DND-41 (cell line): ENCODE results near the gene AQP5.

Experiments
- ATAC-seq: fragments of 200-7000 bp; cut with Tn5 transposase; 3 replicates; pipeline ENCODE4 v1.9.1; 2021; ENCODE audit warnings: low read depth; ENCODE audit not compliant: insufficient read depth
- DNase-seq: peaks from one replicate; pipeline ENCODE4 v3.0.0-alpha.2; 2020
- H2AFZ ChIP-seq: 2 replicates; pipeline ENCODE4 v1.6.0; 2012; ENCODE audit warnings: low read depth, low read length
- H3K27ac ChIP-seq: 2 replicates; pipeline ENCODE4 v1.5.1; 2012; ENCODE audit warnings: low read length, inconsistent platforms
- H3K27me3 ChIP-seq: fragments of 200-600 bp; sonication (generic); 2 replicates; pipeline ENCODE4 v1.6.0; 2012; ENCODE audit warnings: low read length, mild to moderate bottlenecking, inconsistent platforms; ENCODE audit not compliant: insufficient read depth, poor library complexity
- H3K36me3 ChIP-seq: 2 replicates; pipeline ENCODE4 v1.5.1; 2012; ENCODE audit warnings: low read length, inconsistent platforms; ENCODE audit not compliant: insufficient read depth
- H3K4me1 ChIP-seq: 2 replicates; pipeline ENCODE4 v1.5.1; 2012; ENCODE audit warnings: mild to moderate bottlenecking, low read length; ENCODE audit not compliant: insufficient read depth
- H3K4me2 ChIP-seq: 2 replicates; pipeline ENCODE4 v1.6.0; 2012; ENCODE audit warnings: mild to moderate bottlenecking, moderate library complexity, low read length, inconsistent platforms; ENCODE audit not compliant: insufficient read depth
- H3K4me3 ChIP-seq, 2 experiments: fragments of 200-600 bp in 1 of 2; shearing (Covaris generic) in 1 of 2; 2 replicates each; pipeline ENCODE4 v1.5.1; 2012 to 2016; ENCODE audit warnings: inconsistent platforms in 2 of 2, low read length in 2 of 2, mild to moderate bottlenecking in 2 of 2, low read depth in 1 of 2, moderate library complexity in 1 of 2
- H3K79me2 ChIP-seq: 2 replicates; pipeline ENCODE4 v1.6.0; 2012; ENCODE audit warnings: low read length, inconsistent platforms; ENCODE audit not compliant: insufficient read depth
- H3K9ac ChIP-seq: 2 replicates; pipeline ENCODE4 v1.6.0; 2012; ENCODE audit warnings: low read depth, mild to moderate bottlenecking, inconsistent platforms, low read length, moderate library complexity
- H3K9me3 ChIP-seq: 2 replicates; pipeline ENCODE4 v1.5.1; 2012; ENCODE audit warnings: low read length, moderate library complexity, mild to moderate bottlenecking, inconsistent platforms; ENCODE audit not compliant: insufficient read depth, severe bottlenecking
- H4K20me1 ChIP-seq: 2 replicates; pipeline ENCODE4 v1.6.0; 2012; ENCODE audit warnings: low read length; ENCODE audit not compliant: insufficient read depth
- EZH2 ChIP-seq: IDR thresholded peaks from 3 replicates; pipeline ENCODE4 v1.6.1; 2012; ENCODE audit warnings: borderline replicate concordance, low read depth, mild to moderate bottlenecking, moderate library complexity, low read length, inconsistent platforms; ENCODE audit not compliant: severe bottlenecking
- TF ChIP-seq, protein P1 (sequence below): IDR thresholded peaks from 2 replicates; pipeline ENCODE4 v1.5.1; 2012; ENCODE audit warnings: borderline replicate concordance, low read length, moderate library complexity, mild to moderate bottlenecking; ENCODE audit not compliant: poor library complexity, severe bottlenecking; ENCODE audit errors: extremely low read depth

Gene AQP5

DNA sequence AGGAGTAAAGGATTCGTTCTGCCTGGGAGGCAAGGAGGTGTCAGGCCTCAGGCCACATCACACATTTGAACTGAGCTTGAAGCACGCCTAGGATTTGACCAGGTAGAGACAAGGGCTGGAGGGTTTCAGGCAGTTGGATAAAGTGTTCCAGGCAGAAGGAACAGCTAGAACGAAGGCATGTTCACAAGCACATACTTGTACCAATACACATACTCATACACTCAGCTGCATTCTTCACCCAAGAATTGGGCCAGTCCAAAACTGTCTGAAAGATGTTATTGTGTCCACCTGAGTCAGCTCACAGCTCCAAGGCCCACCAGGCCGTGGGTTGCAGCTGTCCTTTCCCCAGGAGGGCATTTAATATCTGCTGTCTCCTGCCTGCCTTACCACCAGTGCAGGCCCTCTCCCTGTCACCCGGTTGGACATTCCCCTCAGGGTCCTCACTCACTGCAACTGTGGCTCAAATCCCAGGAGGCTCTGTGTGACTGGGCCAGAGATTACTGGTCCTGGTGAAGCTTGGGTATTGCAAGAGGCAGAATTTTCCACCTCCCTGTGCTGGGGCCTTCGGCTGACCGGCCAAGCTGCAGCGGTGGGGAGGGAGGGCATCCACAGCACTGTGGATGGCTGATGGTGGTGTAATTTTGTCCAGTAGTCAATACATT lies 23.9 kb upstream of the AQP5 start:
- DNase-seq (no peak), ATAC-seq (no peak)
- TF ChIP-seq EZH2 = no peak
- TF ChIP-seq, protein P1, sequence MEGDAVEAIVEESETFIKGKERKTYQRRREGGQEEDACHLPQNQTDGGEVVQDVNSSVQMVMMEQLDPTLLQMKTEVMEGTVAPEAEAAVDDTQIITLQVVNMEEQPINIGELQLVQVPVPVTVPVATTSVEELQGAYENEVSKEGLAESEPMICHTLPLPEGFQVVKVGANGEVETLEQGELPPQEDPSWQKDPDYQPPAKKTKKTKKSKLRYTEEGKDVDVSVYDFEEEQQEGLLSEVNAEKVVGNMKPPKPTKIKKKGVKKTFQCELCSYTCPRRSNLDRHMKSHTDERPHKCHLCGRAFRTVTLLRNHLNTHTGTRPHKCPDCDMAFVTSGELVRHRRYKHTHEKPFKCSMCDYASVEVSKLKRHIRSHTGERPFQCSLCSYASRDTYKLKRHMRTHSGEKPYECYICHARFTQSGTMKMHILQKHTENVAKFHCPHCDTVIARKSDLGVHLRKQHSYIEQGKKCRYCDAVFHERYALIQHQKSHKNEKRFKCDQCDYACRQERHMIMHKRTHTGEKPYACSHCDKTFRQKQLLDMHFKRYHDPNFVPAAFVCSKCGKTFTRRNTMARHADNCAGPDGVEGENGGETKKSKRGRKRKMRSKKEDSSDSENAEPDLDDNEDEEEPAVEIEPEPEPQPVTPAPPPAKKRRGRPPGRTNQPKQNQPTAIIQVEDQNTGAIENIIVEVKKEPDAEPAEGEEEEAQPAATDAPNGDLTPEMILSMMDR = no peak
- no peaks in the 10 kb centered on the region for H3K4me1 ChIP-seq
- H3K79me2 ChIP-seq = no peaks in the 10 kb centered on the region
- no peaks in the 10 kb centered on the region for H3K36me3 ChIP-seq
- no peak overlapping the region for H3K27ac ChIP-seq
- H3K9me3 ChIP-seq = no peaks in the 10 kb centered on the region
- no peak overlapping the region for H3K4me3 ChIP-seq
- H2AFZ ChIP-seq = no peak overlapping the region
- no peaks in the 10 kb centered on the region for H4K20me1 ChIP-seq
- H3K9ac ChIP-seq = no peak overlapping the region
- no peak overlapping the region for H3K4me2 ChIP-seq
- no peaks in the 10 kb centered on the region for H3K27me3 ChIP-seq

DNA sequence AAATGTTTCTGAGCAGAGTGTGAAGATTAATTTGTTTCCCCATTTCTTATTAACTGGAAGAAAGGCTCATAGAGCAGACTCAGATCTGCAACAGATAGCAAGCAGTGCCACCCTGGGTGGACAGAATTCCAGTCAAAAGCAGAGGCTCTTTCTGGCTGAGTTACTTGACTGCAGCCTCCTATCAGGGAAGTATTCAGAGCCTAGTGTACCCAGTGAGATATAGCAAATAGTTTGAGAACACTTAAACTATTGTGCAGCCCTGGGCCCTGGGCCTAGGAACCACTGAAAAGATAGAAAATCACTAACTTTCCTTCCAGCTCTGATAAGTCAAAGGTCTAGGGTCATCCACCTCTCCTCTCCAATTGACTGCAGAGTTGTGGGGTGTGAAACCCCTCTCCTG lies 22.4 kb upstream of the AQP5 start:
- Histone ChIP-seq H3K4me3 (no peak overlapping the region), H3K4me1 (no peaks in the 10 kb centered on the region), H3K9ac (no peak overlapping the region), H3K4me2 (no peak overlapping the region), H3K27me3 (peaks cover 3% of the 10 kb centered on the region), H3K36me3 (no peaks in the 10 kb centered on the region), H3K79me2 (no peaks in the 10 kb centered on the region), H2AFZ (no peak overlapping the region), H3K27ac (no peak overlapping the region), H4K20me1 (no peaks in the 10 kb centered on the region), H3K9me3 (no peaks in the 10 kb centered on the region)
- DNase-seq (no peak), ATAC-seq (no peak)
- TF ChIP-seq EZH2 = no peak
- TF ChIP-seq, protein P1 = no peak

DNA sequence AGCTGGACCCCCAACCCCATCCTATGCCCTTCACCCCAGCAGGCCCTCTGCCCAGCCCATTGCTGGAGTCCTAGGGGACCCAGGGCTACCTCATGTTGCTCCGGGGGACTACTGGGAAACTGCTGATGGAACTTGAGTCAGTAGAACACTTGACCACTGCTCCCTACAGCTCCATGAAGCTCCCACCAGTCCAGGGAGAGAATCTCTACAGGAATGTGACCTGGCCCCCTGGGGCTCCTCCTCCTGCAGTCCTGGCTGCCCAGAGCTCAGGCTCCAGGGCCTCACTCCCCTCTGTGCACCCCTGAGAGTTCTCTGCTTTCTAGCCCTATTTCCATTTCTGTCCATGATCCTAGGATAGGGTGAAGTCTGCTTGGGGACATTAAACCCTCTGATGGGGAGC lies 22.0 kb upstream of the AQP5 start:
- Histone ChIP-seq H3K27me3 (peaks cover 3% of the 10 kb centered on the region), H4K20me1 (no peaks in the 10 kb centered on the region), H3K79me2 (no peaks in the 10 kb centered on the region), H3K27ac (no peak overlapping the region), H3K4me1 (no peaks in the 10 kb centered on the region), H3K4me2 (no peak overlapping the region), H3K4me3 (no peak overlapping the region), H3K9me3 (no peaks in the 10 kb centered on the region), H3K9ac (no peak overlapping the region), H3K36me3 (no peaks in the 10 kb centered on the region), H2AFZ (no peak overlapping the region)
- no peak for DNase-seq
- no peak for ATAC-seq
- TF ChIP-seq EZH2 = no peak
- TF ChIP-seq, protein P1 = no peak
